UCSD-AML1 (cell line): ENCODE results near the gene HLA-DRB5.
"Not testable (repeated sequence)": the region's sequence is repeated elsewhere in the genome, so short reads cannot be mapped to it uniquely, and the experiment has no call there.

Experiments
- DNase-seq: peaks from one replicate; lab custom pipeline; 2025; ENCODE audit not compliant: unreplicated experiment; lab: John Stamatoyannopoulos, UW

The HLA-DRB5 gene

DNA sequence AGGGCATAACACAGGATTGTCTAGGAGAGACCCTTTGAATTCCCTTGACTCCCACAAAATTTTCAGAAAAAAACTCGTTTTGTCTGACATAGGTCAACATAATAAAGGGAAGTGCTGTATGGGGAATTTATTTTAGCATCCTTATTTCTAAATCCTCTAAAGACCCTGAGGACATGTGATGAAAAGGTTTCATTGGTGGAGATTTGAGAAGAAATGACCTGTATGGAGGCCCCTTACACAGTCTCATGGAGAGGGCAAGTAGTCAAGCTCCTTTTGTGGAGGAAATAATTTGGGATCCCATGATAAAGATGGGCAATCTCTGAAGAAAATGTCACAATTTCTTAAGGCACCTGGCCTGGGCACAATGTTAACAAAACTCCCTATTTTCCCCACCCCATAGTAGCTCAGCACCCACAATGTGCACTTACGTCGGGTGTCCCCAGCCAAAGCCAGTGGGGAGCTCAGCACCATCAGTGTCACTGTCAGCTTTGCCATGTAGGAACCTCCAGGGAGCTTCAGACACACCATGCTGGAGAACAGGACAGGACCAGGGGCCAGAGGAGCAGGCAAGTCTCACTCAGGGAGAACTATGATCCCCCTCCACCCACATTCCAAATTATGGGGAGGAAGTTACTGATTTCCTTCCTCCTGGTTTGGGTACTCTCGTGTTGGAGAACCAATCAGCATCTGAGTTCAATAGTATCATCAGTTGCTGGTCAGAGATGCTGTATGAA lies at the start of gene HLA-DRB5:
Gene HLA-DRB5, minus strand, starts transcription at position 591 of the 734 bp plus-strand sequence. Its CDS starts 63 bp downstream, at position 528.
- peak; percentile 23 for DNase-seq

DNA sequence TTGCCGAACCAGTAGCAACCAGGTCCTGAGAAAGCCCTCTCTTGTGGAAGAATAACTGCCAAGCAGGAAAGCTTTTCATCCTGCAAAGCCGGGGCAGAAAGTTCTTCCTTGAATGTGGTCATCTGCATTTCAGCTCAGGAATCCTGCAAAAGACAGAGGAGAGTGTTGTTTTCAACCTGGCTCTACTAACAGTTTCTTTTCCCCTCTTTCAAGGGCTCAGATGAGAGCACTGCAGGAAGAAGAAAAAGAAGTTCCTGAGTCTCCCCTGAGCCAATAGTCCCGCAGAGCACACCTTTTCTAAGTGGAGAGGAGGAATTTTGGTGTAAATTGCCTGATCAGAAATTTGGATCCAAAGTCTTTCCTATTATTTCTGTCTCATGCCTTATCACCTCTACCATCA lies 48.9 kb upstream of the HLA-DRB5 start:
- no peak for DNase-seq

DNA sequence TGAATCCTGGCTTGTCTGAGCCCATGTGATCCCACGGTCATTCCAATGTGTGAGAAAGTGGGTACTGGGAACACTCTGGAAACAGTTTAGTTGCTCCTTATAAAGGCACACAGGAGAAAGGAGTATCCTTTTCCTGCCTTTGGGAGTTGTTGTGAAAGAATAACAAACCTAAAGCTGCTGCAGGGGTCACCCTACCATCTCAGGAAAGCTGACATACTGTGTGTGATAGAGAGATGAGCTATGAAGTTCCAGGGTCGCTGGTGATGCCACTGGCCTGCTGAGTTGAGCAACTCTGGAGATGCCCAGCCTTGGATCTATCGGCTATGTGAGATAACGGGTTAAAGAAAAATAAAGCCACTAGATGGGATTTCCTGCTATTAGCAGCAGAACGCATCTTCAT lies 47.4 kb upstream of the HLA-DRB5 start:
- DNase-seq, result not testable (repeated sequence)

DNA sequence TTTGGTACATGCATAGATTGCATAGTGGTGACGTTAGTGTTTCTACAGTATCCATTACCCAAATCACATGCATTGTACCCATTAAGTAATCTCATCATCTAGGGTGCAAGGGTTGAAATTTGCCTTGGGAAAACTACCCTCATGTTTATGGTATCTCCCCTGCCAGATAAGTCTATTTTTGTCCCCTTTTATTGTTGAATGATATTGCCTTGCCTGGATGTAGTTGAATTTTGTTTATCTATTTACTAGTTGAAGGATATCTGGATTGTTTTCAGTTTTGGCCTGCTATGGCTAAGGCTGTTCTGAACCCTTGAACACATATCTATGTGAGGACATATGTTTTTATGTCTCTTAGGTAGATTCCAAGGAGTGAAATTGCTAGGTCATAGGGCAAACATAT lies 46.2 kb upstream of the HLA-DRB5 start:
- DNase-seq, result no peak

DNA sequence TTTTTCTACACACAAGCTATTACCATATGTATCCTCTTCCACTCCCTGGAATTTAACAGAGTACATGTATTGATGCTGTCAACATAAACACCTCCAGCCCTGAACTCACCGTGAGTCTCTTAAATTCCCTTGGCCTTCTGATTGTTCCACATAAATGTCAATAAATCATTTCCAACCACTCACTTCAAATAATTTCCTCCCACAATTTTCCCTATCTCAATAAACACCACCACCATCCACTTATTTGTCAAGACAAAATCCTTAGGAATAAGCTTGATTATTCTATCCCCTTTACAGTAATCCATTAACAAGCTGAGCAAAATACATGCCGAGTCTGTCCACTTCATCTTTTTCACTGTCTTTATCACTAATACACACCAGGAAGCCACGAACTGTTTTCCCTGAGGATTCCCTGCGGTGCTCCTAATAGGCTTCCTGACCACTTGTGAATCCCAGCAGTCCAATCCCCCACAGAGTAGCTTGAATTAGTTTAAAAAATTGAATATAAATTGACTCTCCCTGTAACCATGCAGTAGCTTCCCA lies 40.3 kb upstream of the HLA-DRB5 start:
- DNase-seq, result no peak

DNA sequence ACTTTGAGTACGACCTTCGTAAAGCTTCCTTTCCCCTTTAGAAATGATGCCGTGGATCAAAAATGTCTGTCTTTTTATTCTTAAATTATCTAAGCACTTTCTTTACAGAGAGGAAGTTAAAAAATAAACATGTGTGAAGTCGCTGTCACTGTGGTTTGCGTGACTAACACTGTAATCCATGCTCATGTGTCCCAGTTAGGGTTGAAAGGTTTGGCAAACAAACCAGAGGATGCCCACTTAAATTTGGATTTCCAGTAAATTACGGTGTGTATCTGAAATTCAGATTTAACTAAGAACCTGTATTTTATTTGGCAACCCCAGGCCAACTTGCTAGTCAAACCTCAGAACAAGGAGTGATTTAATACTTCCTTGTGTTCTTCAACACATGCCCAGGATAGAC lies 38.5 kb upstream of the HLA-DRB5 start:
- no peak for DNase-seq

DNA sequence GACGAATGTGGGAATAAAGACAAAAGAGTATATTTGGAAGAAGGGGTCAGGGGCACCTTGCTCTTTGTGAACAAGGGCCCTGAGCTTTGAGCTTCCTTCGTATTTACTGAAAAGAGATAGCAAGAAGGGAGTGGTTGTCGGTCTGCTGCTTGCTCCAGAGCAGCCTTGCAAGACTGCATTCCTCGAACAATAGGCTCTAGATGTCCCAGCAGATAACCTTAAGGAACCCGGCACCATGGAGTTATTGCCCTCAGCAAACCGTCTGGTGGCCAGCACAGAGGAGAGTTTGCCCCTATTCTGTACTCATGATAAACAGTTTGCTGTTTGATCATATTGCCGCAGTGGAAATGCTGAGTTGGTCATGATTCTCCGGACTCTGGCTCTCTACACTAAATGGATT lies 36.9 kb upstream of the HLA-DRB5 start:
- no peak for DNase-seq

DNA sequence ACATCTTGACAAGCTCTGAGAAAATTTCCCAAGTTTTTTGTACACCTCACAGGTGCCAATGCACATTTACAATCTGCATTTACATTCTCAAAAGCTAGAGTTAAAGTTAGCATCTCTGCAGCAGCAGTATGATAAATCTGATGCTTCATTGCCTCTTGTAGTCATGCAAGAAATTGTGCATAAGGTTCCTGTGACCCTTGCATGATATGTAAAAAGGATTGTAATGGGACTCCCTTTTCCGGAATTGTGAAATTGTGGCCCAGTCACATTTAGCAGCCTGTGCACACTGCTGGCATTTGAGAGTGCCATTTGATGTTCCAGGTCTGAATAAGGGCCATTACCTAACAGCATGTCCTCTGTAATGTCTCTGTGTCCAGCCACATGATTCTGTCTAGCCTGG lies 35.4 kb upstream of the HLA-DRB5 start:
- DNase-seq, result no peak

DNA sequence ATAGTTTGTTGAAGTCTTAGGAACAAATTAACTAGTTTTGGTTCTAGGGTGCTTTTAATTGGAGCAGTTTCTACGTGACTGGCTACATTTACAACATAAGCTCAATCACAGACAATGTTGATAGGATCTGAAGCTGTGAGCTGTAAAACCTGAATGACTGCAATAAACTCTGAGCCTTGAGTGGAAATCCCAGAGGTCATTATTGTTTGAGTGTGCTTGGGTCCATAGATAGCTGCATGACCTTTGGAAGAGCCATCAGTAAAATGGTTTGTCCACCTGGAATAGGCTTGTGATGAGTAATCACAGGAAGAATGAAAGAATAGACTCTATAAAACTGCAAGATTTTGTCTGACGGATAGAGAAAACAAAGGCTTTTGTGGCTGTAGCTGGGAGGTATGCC lies 32.9 kb upstream of the HLA-DRB5 start:
- DNase-seq, result no peak

DNA sequence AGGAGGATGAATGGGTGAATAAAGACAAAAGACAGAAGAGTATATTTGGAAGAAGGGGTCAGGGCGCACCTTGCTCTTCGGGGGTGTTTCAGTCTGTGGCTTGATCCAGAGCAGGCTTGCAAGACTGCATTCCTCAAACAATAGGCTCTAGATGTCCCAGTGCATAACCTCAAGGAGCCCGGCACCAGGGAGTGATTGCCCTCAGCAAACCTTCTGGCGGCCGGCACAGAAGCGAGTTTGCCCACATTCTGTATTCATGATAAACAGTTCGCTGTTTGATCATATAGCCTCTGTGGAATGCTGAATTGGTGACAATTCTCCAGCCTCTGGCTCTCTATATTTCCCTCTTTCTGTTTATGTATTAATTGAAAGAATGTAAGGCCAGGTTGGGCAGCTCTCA lies 29.7 kb upstream of the HLA-DRB5 start:
- no peak for DNase-seq

DNA sequence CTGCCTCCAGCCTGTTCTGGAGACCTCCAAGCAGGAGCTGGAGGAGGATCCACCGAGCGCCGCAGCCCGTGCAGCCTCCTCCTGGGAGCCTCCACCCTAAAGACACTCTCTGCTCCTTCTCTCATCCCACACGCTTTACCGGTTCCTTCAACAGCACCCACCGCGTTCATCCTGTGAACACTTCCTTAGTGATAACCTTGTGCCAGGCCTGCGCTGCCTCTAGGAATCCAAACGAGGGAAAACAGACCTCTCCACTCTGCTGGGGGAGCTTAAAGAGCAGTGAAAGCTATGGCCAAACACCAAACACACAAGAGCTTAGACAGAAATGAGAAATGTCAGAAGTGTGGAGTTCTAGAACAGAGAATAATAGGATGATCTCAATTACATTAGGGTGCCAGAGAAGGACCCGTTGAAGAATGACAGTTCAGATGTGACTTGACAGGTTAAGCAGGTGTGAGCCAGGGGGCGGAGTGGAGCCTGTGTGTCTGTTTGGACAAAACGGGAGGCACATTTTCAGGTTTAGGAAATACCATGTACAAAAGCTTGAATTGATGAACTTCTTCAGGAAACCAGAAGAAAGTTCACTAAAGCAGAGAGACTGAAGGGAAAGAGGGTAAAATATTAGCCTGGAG lies 28.5 kb upstream of the HLA-DRB5 start:
- DNase-seq, result no peak

DNA sequence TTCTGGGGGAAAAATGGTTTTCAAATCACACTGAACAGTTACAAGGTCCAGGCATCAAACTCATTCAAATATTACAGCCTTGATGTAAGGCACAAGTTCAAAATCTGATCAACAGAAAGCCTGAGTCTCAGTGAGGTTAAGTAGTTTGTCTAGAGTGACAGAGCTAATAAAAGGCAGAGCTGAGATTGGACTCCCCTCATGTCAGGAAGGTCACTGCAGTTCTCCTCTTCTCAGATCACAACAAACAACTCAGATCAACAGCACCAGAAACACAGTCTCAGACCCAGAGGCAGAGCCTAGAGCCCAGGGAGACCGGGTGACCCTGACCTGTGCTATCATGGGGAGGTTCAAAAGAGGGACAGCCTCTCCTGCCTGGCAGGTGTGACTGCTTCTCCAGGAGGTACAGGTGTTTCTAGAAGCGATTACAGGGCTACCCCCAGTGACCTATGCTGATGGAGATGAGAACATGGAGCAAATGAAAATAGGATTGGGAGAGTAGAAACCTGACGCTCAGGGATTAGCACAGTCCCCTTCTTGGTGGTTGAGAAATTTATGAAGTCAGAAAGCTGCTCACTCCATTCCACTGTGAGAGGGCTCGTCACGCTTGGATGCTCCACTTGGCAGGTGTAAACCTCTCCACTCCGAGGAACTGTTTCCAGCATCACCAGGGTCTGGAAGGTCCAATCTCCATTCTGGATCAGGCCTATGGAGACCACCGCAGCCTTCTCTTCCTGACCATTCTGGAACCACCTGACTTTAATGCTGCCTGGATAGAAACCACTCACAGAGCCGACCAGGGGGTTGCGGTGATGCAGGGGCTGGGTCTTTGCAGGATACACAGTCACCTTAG lies 24.3 kb upstream of the HLA-DRB5 start:
- DNase-seq, result no peak

DNA sequence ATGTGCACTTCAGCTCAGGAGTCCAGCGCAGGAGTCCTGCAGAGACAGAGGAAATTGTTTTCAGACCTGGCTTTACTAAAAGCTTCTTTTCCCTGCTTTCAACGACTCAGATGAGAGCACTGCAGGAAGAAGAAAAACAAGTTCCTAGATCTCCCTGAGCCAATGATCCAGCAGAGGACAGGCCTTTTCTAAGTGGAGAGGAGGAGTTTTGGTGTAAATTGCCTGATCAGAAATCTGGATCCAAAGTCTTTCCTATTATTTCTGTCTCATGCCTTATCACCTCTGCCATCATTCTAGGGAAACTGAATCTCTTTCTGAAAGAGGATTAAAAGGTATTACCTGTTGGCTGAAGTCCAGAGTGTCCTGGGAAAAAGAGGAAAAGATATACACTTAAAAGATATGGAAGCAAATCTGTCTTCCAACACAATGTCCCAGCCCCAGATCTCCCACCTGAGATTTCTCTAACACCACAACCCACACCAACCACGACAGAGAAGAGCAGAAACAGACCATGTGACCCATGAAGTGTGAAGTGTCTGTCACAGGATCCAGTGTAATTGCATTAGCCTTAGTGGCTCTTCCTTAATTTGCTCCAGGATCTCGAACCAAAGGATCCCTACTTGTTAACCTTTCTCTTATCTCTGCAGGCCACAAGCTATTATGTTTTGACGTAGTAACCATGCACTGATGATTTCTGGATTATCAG lies 23.1 kb upstream of the HLA-DRB5 start:
- no peak for DNase-seq

DNA sequence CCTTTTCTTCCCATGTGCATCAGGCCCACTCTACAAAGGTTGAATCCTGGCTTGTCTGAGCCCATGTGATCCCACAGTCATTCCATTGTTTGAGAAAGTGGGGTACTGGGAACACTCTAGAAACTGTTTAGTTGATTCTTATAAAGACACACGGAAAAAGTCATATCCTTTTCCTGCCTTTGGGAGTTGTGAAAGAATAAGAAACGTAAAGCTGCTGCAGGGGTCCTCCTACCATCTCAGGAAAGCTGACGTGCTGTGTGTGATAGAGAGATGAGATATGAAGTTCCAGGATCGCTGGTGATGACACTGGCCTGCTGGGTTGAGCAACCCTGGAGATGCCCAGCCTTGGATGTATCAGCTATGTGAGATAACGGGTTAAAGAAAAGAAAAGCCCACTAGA lies 21.3 kb upstream of the HLA-DRB5 start:
- DNase-seq, result no peak

DNA sequence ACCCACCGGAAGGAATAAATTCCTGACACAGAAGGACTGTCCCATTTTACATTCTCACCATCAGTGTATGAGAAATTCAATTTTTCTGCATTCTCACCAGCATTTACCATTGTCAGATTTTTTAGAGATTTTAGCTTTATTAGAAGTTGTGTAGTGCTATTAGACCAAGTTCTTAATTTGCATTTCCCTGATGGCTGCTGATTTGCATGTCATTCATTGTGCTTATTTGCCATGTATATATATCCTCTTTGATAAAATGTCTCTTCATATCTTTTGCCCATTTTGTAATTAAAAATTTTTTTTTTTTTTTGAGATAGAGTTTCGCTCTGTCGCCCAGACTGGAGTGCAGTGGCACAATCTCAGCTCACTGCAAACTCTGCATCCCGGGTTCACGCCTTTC lies 9.8 kb upstream of the HLA-DRB5 start:
- DNase-seq, result no peak

DNA sequence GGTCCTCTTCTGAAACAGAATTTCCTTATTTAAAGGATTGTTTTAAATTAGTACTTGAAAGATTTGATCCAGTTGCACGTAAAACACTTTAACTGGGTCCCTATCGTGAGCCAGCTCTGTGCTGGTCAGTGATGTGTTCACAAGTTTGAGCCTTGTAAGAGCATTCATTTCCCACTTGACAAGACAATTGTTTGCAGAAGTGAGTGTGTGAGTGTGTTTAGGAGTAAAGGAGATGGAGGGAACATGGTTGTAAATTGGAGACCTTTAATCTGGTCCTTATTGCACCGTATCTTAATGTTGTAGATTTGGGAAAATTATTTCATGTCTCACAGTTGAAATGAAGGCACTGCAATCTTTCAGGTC lies 325 bp upstream of the HLA-DRB5 start:
- not testable (repeated sequence) for DNase-seq

DNA sequence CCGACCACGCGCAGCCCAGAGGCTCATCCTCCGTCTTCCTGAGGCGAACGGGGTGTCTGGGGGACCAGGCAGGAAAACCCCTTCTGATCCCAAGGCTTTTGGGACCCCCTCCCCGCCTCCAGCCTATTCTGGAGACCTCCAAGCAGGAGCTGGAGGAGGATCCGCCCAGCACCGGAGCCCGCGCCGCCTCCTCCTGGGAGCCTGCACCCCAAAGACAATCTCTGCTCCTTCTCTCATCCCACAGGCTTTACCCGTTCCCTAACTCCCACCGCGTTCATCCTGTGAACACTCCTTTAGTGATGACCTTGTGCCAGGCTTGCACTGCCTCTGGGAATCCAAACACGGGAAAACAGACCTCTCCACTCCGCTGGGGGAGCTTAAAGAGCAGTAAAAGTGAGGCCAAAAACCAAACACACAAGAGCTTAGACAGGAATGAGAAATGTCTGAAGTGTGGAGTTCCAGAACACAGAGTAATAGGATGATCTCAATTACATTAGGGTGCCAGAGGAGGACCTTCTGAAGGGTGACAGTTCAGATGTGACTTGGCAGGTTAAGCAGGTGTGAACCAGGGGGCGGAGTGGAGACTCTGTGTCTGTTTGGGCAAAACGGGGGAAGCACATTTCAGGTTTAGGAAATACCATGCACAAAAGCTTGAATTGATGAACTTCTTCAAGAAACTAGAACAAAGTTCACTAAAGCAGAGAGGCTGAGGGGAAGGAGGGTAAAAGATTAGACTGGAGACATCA lies 7.6 kb downstream of the HLA-DRB5 start:
- DNase-seq, result no peak

DNA sequence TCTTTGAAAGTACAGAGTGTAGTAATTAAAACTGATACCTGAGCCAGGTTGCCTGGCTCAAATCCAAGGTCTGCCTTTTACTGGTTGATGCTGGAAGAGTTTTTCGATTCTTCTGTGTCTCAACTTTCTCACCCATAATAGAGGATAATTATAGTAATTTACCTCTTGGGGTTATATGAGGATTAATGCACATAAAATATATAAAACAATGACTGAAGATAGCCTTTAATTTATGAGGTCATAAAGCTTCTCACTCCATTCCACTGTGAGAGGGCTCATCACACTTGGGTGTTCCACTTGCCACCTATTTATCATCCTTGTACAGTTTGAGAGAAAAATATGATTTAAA lies 10.2 kb downstream of the HLA-DRB5 start:
- DNase-seq, result no peak

DNA sequence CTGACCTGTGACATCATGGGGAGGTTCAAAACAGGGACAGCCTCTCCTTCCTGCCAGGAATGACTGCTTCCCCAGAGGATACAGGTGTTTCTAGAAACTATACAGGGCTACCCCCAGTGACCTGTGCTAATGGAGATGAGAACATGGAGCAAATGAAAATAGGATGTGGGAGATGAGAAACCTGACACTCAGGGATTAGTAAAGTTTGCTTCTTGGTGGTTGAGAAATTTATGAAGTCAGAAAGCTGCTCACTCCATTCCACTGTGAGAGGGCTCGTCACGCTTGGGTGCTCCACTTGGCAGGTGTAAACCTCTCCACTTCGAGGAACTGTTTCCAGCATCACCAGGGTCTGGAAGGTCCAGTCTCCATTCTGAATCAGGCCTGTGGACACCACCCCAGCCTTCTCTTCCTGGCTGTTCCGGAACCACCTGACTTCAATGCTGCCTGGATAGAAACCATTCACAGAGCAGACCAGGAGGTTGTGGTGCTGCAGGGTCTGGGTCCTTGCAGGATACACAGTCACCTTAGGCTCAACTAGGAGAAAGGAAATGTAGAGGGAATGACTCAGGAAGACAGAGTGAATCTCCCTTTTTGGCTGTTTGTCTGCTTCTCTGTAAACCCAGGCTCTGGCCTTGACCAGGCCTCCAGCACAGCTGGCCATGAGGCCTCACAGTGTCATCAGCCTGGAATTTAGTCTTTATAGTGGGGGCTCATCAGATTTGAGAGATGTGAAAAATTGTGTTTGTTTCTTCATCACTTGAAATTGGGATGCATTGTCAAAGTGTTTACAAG lies 10.8 kb downstream of the HLA-DRB5 start:
- DNase-seq, result no peak
